HG02852 (cell line): ENCODE results near the gene CLDN7.

ENCODE experiments used
- ATAC-seq: cut with Tn5 transposase; IDR thresholded peaks from one replicate; pipeline ENCODE4 v1.9.1; 2021; ENCODE audit warnings: mild to moderate bottlenecking, moderate library complexity; ENCODE audit not compliant: unreplicated experiment

Gene CLDN7

DNA sequence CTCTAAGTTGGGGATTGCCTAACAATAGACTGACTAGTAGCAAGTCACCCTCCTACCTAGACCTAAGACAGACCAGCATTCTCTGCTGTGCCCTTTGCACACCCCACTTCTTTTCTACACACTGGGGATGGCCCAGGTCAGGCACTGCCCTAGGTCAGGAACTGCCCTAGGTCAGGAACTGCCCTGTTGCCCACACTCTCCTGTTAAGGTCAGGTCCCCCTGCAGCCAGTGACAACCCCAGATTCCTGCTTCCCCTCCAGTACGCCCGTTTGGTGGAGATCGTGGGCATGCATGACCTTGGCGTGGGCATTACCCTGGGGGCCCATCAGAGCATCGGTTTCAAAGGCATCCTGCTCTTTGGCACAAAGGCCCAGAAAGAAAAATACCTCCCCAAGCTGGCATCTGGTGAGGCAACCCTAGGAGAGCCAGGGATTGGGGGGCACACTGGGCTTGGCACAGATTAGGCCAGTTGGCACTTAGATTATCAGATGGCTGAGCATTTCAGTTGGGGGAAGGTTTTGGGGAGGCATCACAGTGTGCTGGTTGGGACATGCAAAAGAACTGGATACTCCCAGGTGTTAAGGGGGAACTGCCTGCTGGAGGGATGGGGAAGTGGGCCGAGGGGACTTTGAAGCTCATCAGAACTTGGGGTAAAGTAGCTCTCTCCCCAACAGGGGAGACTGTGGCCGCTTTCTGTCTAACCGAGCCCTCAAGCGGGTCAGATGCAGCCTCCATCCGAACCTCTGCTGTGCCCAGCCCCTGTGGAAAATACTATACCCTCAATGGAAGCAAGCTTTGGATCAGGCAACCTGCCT is 40.8 kb downstream of the CLDN7 start:
- no peak for ATAC-seq

DNA sequence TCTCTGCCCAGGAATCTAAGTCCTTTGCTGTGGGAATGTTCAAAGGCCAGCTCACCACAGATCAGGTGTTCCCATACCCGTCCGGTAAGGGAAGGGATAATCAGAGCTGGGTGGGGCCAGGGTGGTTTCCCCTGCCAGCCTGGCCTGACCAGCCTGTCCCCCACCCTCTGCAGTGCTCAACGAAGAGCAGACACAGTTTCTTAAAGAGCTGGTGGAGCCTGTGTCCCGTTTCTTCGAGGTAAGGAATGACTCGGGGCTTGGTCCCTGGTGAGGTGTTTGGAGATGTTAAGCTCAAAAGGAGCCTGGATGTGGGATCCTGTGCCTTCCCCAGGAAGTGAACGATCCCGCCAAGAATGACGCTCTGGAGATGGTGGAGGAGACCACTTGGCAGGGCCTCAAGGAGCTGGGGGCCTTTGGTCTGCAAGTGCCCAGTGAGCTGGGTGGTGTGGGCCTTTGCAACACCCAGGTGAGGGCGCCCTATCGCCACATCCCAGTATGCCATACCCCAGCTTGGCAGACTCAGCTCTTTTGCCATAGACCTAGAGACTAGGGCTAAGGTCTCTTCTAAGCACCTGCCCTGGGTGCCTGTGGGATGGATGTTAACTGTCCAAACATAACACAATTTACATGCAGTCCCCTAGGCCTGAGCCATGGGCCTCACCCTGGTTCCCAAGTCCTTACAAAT is 41.5 kb downstream of the CLDN7 start:
- no peak for ATAC-seq

DNA sequence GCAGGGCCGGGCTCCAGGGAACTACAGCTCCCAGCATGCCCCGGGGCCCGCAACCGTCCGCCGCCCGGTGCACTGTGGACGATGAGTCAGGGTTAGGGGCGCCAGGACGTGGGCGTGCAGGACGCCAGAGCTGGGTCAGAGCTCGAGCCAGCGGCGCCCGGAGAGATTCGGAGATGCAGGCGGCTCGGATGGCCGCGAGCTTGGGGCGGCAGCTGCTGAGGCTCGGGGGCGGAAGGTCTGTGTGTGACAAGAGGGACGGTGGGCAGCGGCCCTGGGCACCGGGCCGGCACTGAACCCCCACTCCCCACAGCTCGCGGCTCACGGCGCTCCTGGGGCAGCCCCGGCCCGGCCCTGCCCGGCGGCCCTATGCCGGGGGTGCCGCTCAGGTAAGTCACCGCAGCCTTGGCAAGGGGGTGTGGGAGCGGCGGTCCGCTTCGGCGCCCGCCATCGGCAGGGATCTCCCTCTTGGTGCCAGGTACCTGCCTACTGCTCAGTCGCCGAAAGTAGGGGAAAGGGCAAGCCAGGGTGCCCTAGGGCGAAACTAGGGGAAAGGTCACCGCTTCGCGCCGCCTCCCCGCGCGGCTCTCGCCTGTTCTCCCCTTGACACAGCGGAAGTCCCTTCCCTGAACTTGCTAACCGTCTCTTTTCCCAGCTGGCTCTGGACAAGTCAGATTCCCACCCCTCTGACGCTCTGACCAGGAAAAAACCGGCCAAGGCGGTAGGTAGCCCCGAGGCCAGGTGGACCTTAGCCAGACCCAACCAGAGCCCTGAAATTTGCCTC is 42.3 kb downstream of the CLDN7 start, which contains the start of the genes ACADVL and DLG4:
TSS of gene ACADVL (plus strand) at position 127 of the 781 bp plus-strand sequence. CDS start at position 174, 47 bp downstream.
TSS of gene DLG4 (minus strand) at position 25 of the 781 bp plus-strand sequence.
- peak; percentile 50 for ATAC-seq

GRCh38 chr17:7219229-7219811 is 43.0 kb downstream of the CLDN7 start:
- no peak for ATAC-seq

DNA sequence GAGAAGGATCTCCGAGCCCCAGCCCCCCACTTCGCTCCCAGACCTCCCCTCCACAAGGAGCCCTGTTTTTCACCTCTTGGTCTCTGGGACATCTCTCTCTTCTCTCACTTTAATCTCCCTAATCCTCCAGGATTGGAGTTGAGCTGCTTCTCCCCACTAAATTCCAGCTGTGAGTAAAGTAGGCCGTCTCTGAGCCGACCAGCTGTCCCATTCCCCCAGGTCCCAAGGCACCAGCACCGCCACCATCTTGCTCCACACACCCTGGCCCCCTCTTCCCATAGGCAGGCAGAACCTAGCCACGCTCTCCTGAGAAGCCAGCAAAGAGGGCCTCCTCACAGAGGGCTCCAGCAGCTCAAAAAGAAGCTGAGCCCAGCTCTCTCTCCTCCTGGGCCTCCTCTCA is 43.5 kb downstream of the CLDN7 start:
- ATAC-seq = no peak

- ATAC-seq = no peak
Observed at GRCh38 chr17:7218166-7218565, 44.1 kb downstream of the CLDN7 start.

GRCh38 chr17:7217113-7217987 is 44.9 kb downstream of the CLDN7 start:
- no peak for ATAC-seq

- no peak for ATAC-seq
Observed at GRCh38 chr17:7216242-7217112, 45.8 kb downstream of the CLDN7 start.

GRCh38 chr17:7215652-7216180 is 46.6 kb downstream of the CLDN7 start:
- ATAC-seq = no peak

DNA sequence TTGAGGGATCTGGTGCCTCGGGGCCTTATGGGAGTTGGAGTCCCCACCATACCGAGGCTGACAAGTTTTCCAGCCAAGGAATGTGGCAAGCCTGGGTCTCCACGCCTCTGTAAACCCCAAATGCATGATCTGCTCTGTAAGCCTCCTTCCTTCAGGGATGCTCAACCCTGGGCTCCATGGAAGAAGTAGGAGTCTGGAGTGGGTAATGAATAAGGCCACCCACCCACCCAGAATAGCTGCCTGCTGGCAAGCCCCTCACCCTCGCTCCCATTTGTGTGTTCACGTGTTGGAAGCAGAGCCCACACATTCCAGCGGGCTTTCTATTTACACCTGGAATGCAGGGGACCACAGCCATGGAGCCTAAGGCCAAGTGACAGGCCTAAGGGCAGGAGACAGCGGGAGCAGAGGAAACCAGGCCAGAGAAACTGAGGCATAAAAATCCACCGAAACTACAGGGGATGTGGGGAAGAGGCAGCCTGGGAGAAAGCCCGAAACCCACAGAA is 47.1 kb downstream of the CLDN7 start:
- ATAC-seq = no peak

- ATAC-seq = peak; percentile 73
Observed at GRCh38 chr17:7214300-7215135, 47.8 kb downstream of the CLDN7 start.

DNA sequence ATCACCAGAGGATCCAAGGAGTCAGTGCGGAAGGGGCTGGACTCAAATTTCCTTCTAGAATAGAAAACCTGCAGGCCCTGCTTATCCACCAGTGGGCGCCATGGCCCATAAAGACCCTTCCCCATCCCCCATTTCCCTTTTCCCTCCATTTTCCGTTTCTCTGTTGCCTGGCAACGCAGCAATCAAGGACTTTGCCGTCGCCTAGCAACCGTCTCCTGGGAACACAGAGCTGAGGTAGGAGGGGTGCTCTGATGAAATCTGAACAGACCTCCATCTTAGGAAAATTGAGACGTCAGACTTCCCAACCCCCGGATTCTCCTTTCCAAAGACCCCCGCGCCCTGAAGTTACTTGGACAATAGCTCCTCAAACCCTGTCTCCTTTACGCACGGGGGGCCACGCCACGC is 48.4 kb downstream of the CLDN7 start:
- no peak for ATAC-seq

GRCh38 chr17:7211491-7212273 is 50.6 kb downstream of the CLDN7 start:
- no peak for ATAC-seq
